IMR-90 (cell line): ENCODE measurements around the gene ARHGAP24. TPM values are rescaled to one million over a fixed set of nuclear protein-coding genes. Genes with fewer than 3 reads are reported as not detected.
A peak's percentile ranks its signal among the peaks of the same experiment; 100 is the strongest.

Experiments
- ATAC-seq: fragments of 200-7000 bp; cut with Tn5 transposase; 2 replicates; pipeline ENCODE4 v1.9.1; 2020; ENCODE audit warnings: low read depth, mild to moderate bottlenecking, moderate library complexity
- BruUV-seq: library from RNA; stranded (reverse); fragments of 400-500 nt; replicated peaks from 2 replicates; lab custom pipeline; 2021; lab: Mats Ljungman, UMichigan
- CTCF ChIA-PET: fragments of 300-600 bp; formaldehyde crosslinking; extraction: SDS; loops from one replicate; lab custom pipeline; 2021; ENCODE audit warnings: antibody characterized with exemption; lab: Yijun Ruan, JAX
- POLR2A ChIA-PET: fragments of 300-600 bp; sonication (Branson Sonifier 250); formaldehyde crosslinking; loops from one replicate; lab custom pipeline; 2022; ENCODE audit warnings: antibody characterized with exemption; ENCODE audit not compliant: unreplicated experiment; lab: Charles Lee
- DNase-seq: peaks from one replicate; pipeline ENCODE4 v3.0.0; 2013
- H2AFZ ChIP-seq: replicated peaks from 2 replicates; pipeline ENCODE3; 2013; ENCODE audit warnings: low read length, mild to moderate bottlenecking; ENCODE audit not compliant: poor library complexity
- H2AK5ac ChIP-seq: 2 replicates; pipeline ENCODE4 v1.6.1; 2013; ENCODE audit warnings: low read depth, low read length, inconsistent platforms
- H2AK9ac ChIP-seq: replicated peaks from 2 replicates; pipeline ENCODE3; 2013; ENCODE audit warnings: mild to moderate bottlenecking, low read depth, low read length, moderate library complexity; ENCODE audit not compliant: poor library complexity
- H2BK120ac ChIP-seq: 2 replicates; pipeline ENCODE4 v1.6.1; 2013; ENCODE audit warnings: low read depth, low read length, inconsistent platforms
- H2BK15ac ChIP-seq: 3 replicates; pipeline ENCODE4 v1.6.1; 2013; ENCODE audit warnings: low read depth, low read length, inconsistent platforms
- H2BK20ac ChIP-seq: 2 replicates; pipeline ENCODE4 v1.6.1; 2013; ENCODE audit warnings: low read depth, mild to moderate bottlenecking, inconsistent platforms, low read length, moderate library complexity
- H2BK5ac ChIP-seq: 2 replicates; pipeline ENCODE4 v1.6.1; 2013; ENCODE audit warnings: mild to moderate bottlenecking, low read depth, low read length, inconsistent platforms; ENCODE audit not compliant: poor library complexity, severe bottlenecking
- H3K14ac ChIP-seq: replicated peaks from 2 replicates; pipeline ENCODE4 v1.6.1; 2013; ENCODE audit warnings: low read depth, low read length, inconsistent platforms
- H3K18ac ChIP-seq: 2 replicates; pipeline ENCODE4 v1.6.1; 2013; ENCODE audit warnings: low read depth, low read length, control low read depth
- H3K23ac ChIP-seq: 2 replicates; pipeline ENCODE4 v1.6.1; 2013; ENCODE audit warnings: low read depth, low read length, inconsistent platforms
- H3K27ac ChIP-seq: 2 replicates; pipeline ENCODE4 v1.5.1; 2013; ENCODE audit warnings: mild to moderate bottlenecking, control low read depth, low read length; ENCODE audit not compliant: insufficient read depth
- H3K27me3 ChIP-seq: 2 replicates; pipeline ENCODE4 v1.6.1; 2013; ENCODE audit warnings: low read length; ENCODE audit not compliant: control insufficient read depth, insufficient read depth
- H3K36me3 ChIP-seq: 2 replicates; pipeline ENCODE4 v1.6.1; 2013; ENCODE audit warnings: low read length, mixed read lengths; ENCODE audit not compliant: control insufficient read depth, insufficient read depth
- H3K4ac ChIP-seq: 2 replicates; pipeline ENCODE4 v1.6.1; 2013; ENCODE audit warnings: low read depth, low read length, inconsistent platforms
- H3K4me1 ChIP-seq: 2 replicates; pipeline ENCODE4 v1.6.1; 2013; ENCODE audit warnings: low read length, mixed read lengths; ENCODE audit not compliant: control insufficient read depth, insufficient read depth
- H3K4me2 ChIP-seq: 2 replicates; pipeline ENCODE4 v1.6.1; 2013; ENCODE audit warnings: low read depth, mild to moderate bottlenecking, control low read depth, low read length, moderate library complexity
- H3K4me3 ChIP-seq: 2 replicates; pipeline ENCODE4 v1.5.1; 2013; ENCODE audit warnings: low read depth, mild to moderate bottlenecking, control low read depth, low read length, moderate library complexity; ENCODE audit not compliant: insufficient read depth
- H3K56ac ChIP-seq: 2 replicates; pipeline ENCODE4 v1.6.1; 2013; ENCODE audit warnings: low read length, inconsistent platforms; ENCODE audit not compliant: insufficient read depth; ENCODE audit errors: extremely low read depth
- H3K79me1 ChIP-seq, 2 experiments: 2 replicates each; pipeline ENCODE4 v1.6.1; 2013; ENCODE audit warnings: low read length in 2 of 2, inconsistent platforms in 1 of 2, low read depth in 1 of 2
- H3K9ac ChIP-seq: 2 replicates; pipeline ENCODE4 v1.6.1; 2013; ENCODE audit warnings: low read depth, low read length, control low read depth
- H3K9me1 ChIP-seq: 2 replicates; pipeline ENCODE4 v1.6.1; 2013; ENCODE audit warnings: low read length, inconsistent platforms; ENCODE audit not compliant: insufficient read depth
- H3K9me3 ChIP-seq: 2 replicates; pipeline ENCODE4 v1.6.1; 2013; ENCODE audit warnings: low read length; ENCODE audit not compliant: control insufficient read depth, insufficient read depth
- H4K20me1 ChIP-seq: 2 replicates; pipeline ENCODE4 v1.6.1; 2013; ENCODE audit warnings: low read length, inconsistent platforms; ENCODE audit not compliant: insufficient read depth
- H4K5ac ChIP-seq: 2 replicates; pipeline ENCODE4 v1.6.1; 2013; ENCODE audit warnings: mild to moderate bottlenecking, low read depth, low read length, control low read depth
- H4K8ac ChIP-seq, 2 experiments: 2 replicates each; pipeline ENCODE4 v1.6.1; 2013; ENCODE audit warnings: low read depth in 2 of 2, low read length in 2 of 2, control low read depth in 1 of 2, inconsistent platforms in 1 of 2
- H4K91ac ChIP-seq: 2 replicates; pipeline ENCODE4 v1.6.1; 2013; ENCODE audit warnings: low read depth, low read length, inconsistent platforms; ENCODE audit not compliant: insufficient read depth
- CEBPB ChIP-seq: IDR thresholded peaks from 2 replicates; pipeline ENCODE4 v1.6.1; 2012; ENCODE audit warnings: low read depth, low read length, improper control_type of control experiment
- CHD1 ChIP-seq: IDR thresholded peaks from 2 replicates; pipeline ENCODE4 v1.6.1; 2012; ENCODE audit warnings: low read depth, low read length, improper control_type of control experiment
- ELK1 ChIP-seq: fragments of 150-350 bp; IDR thresholded peaks from 2 replicates; pipeline ENCODE4 v1.6.1; 2016; ENCODE audit warnings: low read depth, mild to moderate bottlenecking, low read length, moderate library complexity, borderline replicate concordance
- MAFK ChIP-seq: IDR thresholded peaks from 2 replicates; pipeline ENCODE4 v1.6.1; 2012; ENCODE audit warnings: low read depth, low read length, improper control_type of control experiment
- NFE2L2 ChIP-seq: fragments of 150-350 bp; IDR thresholded peaks from 2 replicates; pipeline ENCODE4 v1.6.1; 2016; ENCODE audit warnings: low read depth, mild to moderate bottlenecking, low read length
- RAD21 ChIP-seq: IDR thresholded peaks from 2 replicates; pipeline ENCODE4 v1.6.1; 2012; ENCODE audit warnings: low read length, improper control_type of control experiment
- RCOR1 ChIP-seq: IDR thresholded peaks from 2 replicates; pipeline ENCODE4 v1.6.1; 2012; ENCODE audit warnings: mild to moderate bottlenecking, low read length, improper control_type of control experiment; ENCODE audit not compliant: insufficient replicate concordance
- SMC3 ChIP-seq: fragments of 150-350 bp; IDR thresholded peaks from 2 replicates; pipeline ENCODE4 v1.6.1; 2016; ENCODE audit warnings: low read depth, mild to moderate bottlenecking, antibody characterized with exemption, low read length, moderate library complexity
- USF2 ChIP-seq: fragments of 150-350 bp; IDR thresholded peaks from 2 replicates; pipeline ENCODE4 v1.6.1; 2017; ENCODE audit warnings: mild to moderate bottlenecking, antibody characterized with exemption, low read length, low read depth
- WGBS, 2 experiments: methylation state at CpG; one replicate each; pipeline versions ENCODE4 v1.1.5 to v1.1.7; 2013; ENCODE audit warnings: missing lambda C conversion rate in 2 of 2; ENCODE audit not compliant: insufficient read length in 1 of 2; ENCODE audit errors: extremely low coverage in 2 of 2; 5-methylcytosine and 5-hydroxymethylcytosine counted together
- dilution Hi-C: fragments of 300-500 bp; cut with HindIII; formaldehyde crosslinking; loops from one replicate; pipeline ENCODE4 v1.14.3; 2018; ENCODE audit warnings: low sequenced_read_pairs; ENCODE audit not compliant: unreplicated experiment
- in situ Hi-C: fragments of 300-500 bp; cut with MboI; formaldehyde crosslinking; loops from 3 replicates; pipeline ENCODE4 v1.14.3; 2019; ENCODE audit warnings: low sequenced_read_pairs, inconsistent platforms, mixed read lengths
- intact Hi-C: fragments of 100-400 bp; cut with micrococcal nuclease; formaldehyde crosslinking; loops from 2 replicates; pipeline ENCODE4 v1.10.0; 2022
- polyA plus RNA-seq, 3 experiments: library from polyadenylated mRNA; depleted of rRNA; stranded (reverse); fragments of >200 nt; gene quantifications; 2 replicates each; pipeline ENCODE4 v1.2.3, GENCODE V29; 2012; ENCODE audit warnings: low replicate concordance in 1 of 3
- total RNA-seq: library from RNA; depleted of rRNA; stranded (reverse); fragments of >200 nt; gene quantifications from 2 replicates; pipeline ENCODE4 v1.2.3, GENCODE V29; 2012

ARHGAP24 gene
- total and polyA plus RNA-seq, 2 of the 4 experiments (the other 2 are of a cell fraction), result 11.9 to 24.0 TPM

- dilution Hi-C loops, result no loop called here
- Histone ChIP-seq H3K79me1 (peaks cover 0 to 15% of the 10 kb centered on the region in 2 experiments; a peak in 2 of 4 replicates), H4K8ac (0 out of 4 replicates have a peak overlapping the region, but pooled peaks have one; percentile 18 to 47), H4K5ac (peak overlapping the region; percentile 84; the same call in 1 of the 2 replicates), H3K14ac (no peak overlapping the region), H4K91ac (no peak overlapping the region), H3K4me3 (peak overlapping the region; percentile 31; the same call in 1 of the 2 replicates), H2BK20ac (no peak overlapping the region), H2AFZ (no peak overlapping the region), H2AK9ac (no peak overlapping the region), H3K27ac (no peak overlapping the region; the same call in 1 of the 2 replicates), H3K9me1 (peaks cover 3% of the 10 kb centered on the region; the same call in 1 of the 2 replicates), H4K20me1 (no peaks in the 10 kb centered on the region), H3K9me3 (no peaks in the 10 kb centered on the region), H3K18ac (peak overlapping the region; percentile 76), H2BK120ac (peak overlapping the region; percentile 65; the same call in 1 of the 2 replicates), H2AK5ac (no peak overlapping the region), H3K36me3 (no peaks in the 10 kb centered on the region), H3K4me1 (peaks cover 9% of the 10 kb centered on the region; the same call in 1 of the 2 replicates), H3K9ac (peak overlapping the region; percentile 58; the same call in 1 of the 2 replicates), H3K4me2 (peak overlapping the region; percentile 97), H3K23ac (0 out of 2 replicates have a peak overlapping the region, but pooled peaks have one; percentile 38), H3K27me3 (no peaks in the 10 kb centered on the region), H2BK15ac (no peak overlapping the region), H3K56ac (no peak overlapping the region), H3K4ac (no peak overlapping the region; the same call in 1 of the 2 replicates), H2BK5ac (peak overlapping the region; percentile 98)
- in situ Hi-C loops, result no loop called here
- no CpG with 5 or more reads among the region's 3 CpGs for WGBS, 2 experiments
- ChIA-PET CTCF (interaction anchor here (1.5 to 3.3 kb wide), 2 partner anchors 10 to 19 kb away, joined by 4 to 24 read pairs; no protein-coding TSS in a partner anchor), POLR2A (no interaction called here)
- intact Hi-C loops, result no loop called here
- peak; percentile 21; the same call in 1 of the 2 replicates for TF ChIP-seq CEBPB
- TF ChIP-seq CHD1, result no peak
- TF ChIP-seq MAFK, result no peak
- TF ChIP-seq ELK1, result no peak
- no peak for TF ChIP-seq RAD21
- TF ChIP-seq SMC3, result no peak
- TF ChIP-seq USF2, result no peak
- no peak for TF ChIP-seq RCOR1
- TF ChIP-seq NFE2L2, result no peak
- no peak for DNase-seq
- no TSS peak for BruUV-seq
- no peak for ATAC-seq
Measured at GRCh38 chr4:85777908-85778631, 303.1 kb downstream of the ARHGAP24 start.
